ENCODE results near the gene FAM118A.
A peak's percentile ranks its signal among the peaks of the same experiment; 100 is the strongest.

FAM118A gene

DNA sequence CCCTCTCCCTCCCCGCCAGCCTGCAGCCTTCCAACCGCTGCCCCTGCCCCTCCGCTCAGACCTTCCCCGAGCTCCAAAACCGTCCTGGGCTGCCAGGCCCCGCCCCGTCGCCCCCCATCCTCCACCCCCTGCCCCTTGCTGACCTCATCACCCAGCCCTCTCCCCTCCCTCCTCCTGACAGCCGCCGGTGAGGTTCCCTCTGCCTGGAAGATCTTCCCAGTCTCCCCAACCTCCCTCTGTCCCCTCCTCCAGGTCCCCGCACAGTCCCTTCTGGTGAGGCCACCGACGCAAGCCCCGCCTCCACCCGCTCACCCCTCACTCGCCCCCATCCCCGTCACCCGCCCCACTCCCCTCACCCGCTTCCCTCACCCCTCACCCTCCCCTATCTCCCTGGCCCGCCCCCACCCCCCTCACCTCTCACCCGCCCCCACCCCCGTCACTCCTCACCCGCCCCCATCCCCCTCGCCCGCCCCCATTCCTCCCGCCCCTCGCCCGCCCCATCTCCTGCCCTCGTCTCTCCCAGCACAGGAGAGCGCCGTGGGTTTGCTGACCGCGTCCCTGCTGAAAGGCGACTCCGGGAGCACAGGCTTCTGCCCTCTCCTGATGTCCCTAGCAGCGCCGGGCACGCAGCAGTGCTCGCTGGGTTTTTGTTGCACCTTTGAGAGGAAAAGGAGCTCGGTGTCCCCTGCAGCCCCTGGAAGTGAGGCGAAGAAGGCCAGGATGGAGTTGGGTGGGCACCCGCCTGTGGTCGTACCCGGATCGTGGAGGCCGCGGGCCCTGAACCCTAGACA is 41.4 kb upstream of the FAM118A start:
- TF ChIP-seq CTCF (IDR thresholded peaks at IDR 0.05; ENCODE audit: low read depth, low read length), result no peak

GRCh38 chr22:45268958-45269844 is 40.5 kb upstream of the FAM118A start:
- TF ChIP-seq CTCF (IDR thresholded peaks at IDR 0.05; ENCODE audit: low read depth, low read length), result peak; percentile 72
- H3K4me3 ChIP-seq (ENCODE audit: low read depth, low read length), result peak overlapping the region; percentile 65

More for the DNA sequence above, 41.4 kb upstream of the FAM118A start:
- peak overlapping the region; percentile 65 for H3K4me3 ChIP-seq (ENCODE audit: low read depth, low read length)

DNA sequence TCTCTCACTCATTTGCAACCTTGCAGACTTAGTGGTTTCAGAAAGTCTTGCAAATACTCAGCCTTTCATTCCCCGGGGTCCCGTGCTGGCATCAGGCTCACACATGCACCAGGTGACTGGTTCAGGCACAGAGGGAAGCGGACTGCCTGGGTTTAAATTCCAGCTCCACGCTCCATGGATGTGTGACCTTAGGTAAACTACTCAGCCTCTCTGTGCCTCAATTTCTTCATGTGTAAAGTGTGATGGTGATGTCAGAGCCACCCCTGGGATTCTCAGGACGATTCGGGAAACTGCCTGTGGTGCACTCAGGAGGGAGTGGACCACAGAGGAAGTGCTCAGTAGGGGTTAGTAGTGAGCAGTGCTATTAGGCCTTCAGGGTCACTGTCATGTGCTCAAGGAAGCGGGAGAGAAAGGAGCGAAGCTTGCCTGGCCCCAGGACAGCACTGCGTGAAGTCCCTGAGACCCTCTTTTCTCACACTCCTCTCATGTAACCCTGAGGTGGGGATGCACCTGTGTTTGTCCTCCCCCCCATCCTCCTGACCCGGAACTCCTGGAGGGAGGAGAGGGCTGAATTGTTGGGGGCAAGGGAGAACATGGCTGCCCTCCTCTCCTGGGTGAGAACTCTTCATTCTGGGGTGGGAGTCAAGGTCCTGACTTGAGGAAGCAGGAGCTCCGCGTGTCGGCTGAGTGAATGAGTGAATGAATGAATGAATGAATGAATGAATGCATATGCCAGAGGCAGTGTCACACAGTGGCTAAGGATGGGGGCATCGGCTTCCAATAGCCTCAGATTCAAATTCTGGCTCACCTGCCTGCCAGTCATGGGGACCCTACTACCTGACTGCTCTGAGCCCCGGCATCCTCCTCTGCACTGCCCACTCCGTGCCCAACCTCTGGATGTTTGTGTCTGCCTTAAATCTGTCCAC is 39.4 kb upstream of the FAM118A start:
- H3K4me3 ChIP-seq (ENCODE audit: low read depth, low read length), result no peak overlapping the region
- no peak for TF ChIP-seq CTCF (IDR thresholded peaks at IDR 0.05; ENCODE audit: low read depth, low read length)

GRCh38 chr22:45271667-45272201 is 38.0 kb upstream of the FAM118A start:
- H3K4me3 ChIP-seq (ENCODE audit: low read depth, low read length), result no peak overlapping the region

GRCh38 chr22:45272498-45272897 is 37.2 kb upstream of the FAM118A start:
- no peak for TF ChIP-seq CTCF (IDR thresholded peaks at IDR 0.05; ENCODE audit: low read depth, low read length)
- no peak overlapping the region for H3K4me3 ChIP-seq (ENCODE audit: low read depth, low read length)

More at GRCh38 chr22:45271667-45272201, 38.0 kb upstream of the FAM118A start:
- no peak for TF ChIP-seq CTCF (IDR thresholded peaks at IDR 0.05; ENCODE audit: low read depth, low read length)

- H3K4me3 ChIP-seq (ENCODE audit: low read depth, low read length), result no peak overlapping the region
- TF ChIP-seq CTCF (IDR thresholded peaks at IDR 0.05; ENCODE audit: low read depth, low read length), result no peak
Measured at GRCh38 chr22:45273452-45274075, 36.2 kb upstream of the FAM118A start.

All from WI38 (cell line).